ENCODE measurements around the gene SPAG9.

Gene SPAG9

GRCh38 chr17:50934161-50934560 is 186.5 kb downstream of the SPAG9 start:
- no peak for FAIRE-seq

DNA sequence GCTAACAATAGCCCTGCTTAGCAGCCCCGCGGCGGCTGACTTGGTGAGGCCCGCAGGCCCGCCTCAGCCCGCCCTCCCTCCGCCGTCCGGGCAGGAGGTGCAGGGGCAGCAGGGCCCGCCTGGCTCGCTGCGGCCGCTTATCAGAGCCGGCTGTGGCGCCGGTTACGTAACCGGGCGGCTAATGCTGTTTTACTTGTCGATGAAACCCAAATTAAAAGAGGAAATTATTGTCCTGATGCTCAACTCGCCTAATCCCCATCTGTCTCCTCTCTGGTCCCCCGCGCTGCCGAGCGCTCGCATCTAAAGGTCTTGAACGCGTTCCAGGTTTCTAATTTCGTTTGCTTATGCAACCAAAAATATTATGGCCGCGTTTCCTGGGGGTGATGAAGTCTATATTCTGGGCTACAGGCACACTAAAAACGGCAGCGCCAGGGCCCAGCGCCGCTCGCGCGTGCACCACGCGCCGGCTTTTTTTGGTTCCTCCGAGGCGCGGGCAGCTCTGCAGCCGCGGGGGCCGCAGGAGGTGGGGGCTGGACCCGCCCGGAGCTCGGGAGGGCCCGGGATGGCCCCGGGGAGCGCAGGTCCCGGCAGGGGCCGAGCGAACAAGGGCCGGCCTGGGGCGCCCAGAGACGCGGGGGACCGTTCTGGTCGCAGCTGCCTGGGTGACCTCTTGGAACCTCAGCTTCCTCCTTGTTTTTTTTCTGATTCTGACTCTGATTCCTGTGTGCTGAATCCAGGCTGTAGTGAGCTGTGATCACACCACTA is 189.3 kb downstream of the SPAG9 start:
- no peak for FAIRE-seq

GRCh38 chr17:50928646-50929045 is 192.0 kb downstream of the SPAG9 start:
- no peak for FAIRE-seq

- no peak for FAIRE-seq
Measured at GRCh38 chr17:50927287-50927686, 193.4 kb downstream of the SPAG9 start.

DNA sequence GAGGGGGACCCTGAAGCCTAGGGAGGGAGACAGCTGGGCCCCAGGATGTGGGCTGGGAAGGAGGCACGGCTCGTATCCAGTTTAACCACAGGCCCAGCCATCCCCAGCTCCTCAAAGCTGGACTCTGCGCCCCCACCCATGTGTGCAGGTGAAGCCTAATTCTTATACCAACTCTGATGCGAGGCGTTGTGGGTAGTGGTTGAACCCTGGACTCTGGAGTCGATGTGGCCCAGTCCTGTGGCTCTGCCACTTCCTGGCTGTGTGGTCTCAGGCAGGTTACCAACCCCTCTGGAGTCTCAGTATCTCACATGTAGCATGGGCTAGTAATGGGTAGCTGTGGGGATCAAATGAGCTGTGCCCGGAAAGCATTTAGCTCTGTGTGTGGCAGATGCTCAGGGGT is 194.1 kb downstream of the SPAG9 start:
- FAIRE-seq, result no peak

GRCh38 chr17:50925296-50925891 is 195.3 kb downstream of the SPAG9 start:
- FAIRE-seq, result no peak

DNA sequence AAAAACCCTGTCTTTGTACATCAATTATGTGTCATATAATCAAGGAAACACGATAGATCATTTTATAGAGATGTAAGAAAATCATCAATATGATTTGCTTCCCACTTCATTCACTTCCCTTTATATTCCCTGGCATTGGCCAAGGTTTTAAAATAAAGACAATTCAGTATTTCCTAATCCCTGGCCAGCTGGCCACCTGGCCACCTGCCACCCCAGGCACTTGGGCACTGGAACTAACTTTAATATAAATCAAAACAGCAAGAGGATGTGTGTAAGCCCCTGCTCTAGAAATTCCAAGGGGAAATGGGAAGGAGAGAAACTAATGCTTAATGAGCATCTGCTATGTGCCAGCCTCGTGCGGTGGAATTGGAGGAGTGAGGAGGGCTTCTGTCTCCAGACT is 195.9 kb downstream of the SPAG9 start:
- FAIRE-seq, result no peak

GRCh38 chr17:50924300-50924699 is 196.4 kb downstream of the SPAG9 start:
- FAIRE-seq, result no peak

DNA sequence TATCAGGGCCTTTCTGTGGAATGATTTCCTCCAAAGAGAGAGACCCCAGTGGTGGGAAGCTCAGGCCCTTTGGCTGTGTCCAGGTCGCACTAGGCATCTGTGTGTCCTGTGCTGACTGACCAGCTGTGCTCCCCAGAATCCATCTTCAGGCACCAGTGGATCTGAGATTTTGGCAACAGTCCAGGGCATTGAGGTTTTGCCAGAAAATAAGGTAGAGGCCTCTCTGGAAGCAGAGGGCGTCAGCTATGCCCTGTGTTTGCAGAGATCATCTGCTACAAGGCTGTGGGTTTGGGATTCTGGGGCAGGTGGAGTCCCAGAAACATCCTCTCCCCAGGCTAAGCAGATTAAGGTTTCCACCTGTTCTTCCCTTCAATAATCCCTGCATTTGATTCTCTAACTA is 197.1 kb downstream of the SPAG9 start:
- no peak for FAIRE-seq

DNA sequence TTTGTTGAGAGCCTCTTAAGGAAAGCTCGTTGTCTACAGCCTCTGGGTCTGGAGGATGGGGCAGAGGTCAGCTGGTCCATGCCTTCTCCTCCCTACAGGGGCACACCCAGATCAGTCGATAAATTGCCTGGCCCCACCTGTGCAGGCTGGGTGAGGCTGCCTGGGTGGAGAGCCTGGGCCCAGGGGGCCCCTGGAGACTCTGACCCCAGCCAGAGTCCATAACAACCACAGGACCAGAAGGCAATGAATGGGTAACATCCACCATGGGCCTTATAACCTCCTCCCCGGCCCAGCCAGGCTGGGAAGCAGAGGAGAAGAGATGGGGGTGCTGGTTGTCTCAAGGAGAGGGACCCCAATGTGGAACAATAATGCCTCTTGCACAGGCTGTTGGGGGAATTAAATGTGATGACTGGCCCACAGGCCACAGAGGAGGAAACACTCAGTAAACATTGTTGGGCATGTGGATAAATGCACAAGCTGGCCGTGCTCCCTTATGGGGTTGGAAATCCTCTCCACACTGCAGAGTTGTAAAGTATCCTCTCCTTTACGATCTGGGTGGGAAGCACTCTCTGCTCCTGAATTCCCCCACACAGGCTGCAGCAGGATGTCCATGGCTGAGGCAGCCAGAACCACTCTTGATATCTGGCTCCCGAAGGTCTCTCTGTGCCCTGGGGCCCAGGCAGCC is 197.8 kb downstream of the SPAG9 start:
- FAIRE-seq, result no peak

- FAIRE-seq, result no peak
Measured at GRCh38 chr17:50922107-50922506, 198.6 kb downstream of the SPAG9 start.

GRCh38 chr17:50920891-50921586 is 199.6 kb downstream of the SPAG9 start:
- FAIRE-seq, result no peak

DNA sequence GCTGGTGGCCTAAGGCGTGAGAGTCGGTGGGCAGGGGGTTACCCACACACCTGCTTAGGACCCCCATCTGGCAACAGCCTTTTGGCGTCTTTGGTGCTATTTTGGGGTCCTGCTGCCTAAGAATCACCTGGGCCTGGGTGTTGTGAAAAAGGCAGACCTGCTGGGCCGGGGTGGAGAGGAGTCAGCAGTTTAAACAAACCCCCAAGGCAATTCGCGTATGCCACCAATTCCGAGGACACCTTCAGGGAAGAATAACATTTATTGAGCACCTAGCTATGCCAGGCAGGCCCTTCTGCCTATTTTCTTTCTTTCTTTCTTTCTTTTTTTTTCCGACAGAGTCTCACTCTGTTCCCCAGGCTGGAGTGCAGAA is 200.6 kb downstream of the SPAG9 start:
- no peak for FAIRE-seq

DNA sequence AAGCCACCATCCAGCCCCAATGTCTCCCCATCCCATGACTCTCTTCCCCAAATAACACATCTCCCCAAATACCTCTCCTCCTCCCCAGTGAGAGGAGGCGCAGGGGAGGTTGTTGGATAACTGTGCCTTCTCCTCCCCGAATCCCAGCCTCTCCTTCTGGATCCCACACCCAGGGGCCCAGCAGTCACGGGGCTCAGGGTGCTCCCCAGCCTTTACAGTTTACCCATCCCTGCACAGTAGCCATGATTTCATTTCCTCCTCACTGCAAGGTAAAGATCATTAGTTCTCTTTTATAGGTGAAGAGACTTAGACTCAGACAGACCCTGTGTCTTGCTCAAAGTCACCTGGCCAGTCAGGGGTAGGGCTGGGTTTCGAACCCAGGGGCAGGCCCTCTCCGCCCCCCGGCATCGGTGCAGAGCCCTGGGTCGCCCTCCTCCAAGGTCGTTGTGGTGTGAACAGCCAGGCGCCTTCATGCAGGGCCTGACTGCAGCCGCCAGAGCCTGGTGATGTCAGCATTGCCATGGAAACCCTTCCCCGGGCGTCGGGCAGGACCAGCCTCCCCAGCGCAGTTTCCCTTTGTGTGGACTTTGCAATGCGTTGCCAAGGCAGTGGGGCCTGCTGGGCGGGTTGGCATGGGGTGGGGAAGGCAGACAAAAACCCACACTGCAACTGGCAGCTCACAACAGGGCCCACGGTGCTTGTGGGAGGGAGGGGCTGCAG is 201.2 kb downstream of the SPAG9 start:
- no peak for FAIRE-seq

DNA sequence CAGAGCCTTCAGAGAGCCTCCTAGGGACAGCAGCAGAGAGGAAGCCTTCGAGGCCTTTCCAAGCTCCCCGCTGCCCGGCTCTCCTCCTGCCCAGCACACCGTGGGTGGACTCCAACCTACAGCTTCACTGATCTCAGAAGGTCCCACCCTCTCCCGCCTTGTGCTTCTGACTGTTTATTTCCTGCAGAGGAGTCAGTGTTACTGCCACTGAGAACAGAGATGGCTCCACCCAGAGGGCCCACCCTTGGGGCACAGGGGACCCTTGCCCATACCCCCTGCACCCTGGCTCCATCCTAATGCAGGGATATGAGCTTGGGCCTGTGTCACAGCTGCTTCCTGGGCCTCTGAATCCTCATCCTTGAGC is 201.8 kb downstream of the SPAG9 start:
- no peak for FAIRE-seq

- FAIRE-seq, result no peak
Measured at GRCh38 chr17:50918071-50918932, 202.4 kb downstream of the SPAG9 start.

GRCh38 chr17:50917418-50917743 is 203.3 kb downstream of the SPAG9 start:
- FAIRE-seq, result no peak

DNA sequence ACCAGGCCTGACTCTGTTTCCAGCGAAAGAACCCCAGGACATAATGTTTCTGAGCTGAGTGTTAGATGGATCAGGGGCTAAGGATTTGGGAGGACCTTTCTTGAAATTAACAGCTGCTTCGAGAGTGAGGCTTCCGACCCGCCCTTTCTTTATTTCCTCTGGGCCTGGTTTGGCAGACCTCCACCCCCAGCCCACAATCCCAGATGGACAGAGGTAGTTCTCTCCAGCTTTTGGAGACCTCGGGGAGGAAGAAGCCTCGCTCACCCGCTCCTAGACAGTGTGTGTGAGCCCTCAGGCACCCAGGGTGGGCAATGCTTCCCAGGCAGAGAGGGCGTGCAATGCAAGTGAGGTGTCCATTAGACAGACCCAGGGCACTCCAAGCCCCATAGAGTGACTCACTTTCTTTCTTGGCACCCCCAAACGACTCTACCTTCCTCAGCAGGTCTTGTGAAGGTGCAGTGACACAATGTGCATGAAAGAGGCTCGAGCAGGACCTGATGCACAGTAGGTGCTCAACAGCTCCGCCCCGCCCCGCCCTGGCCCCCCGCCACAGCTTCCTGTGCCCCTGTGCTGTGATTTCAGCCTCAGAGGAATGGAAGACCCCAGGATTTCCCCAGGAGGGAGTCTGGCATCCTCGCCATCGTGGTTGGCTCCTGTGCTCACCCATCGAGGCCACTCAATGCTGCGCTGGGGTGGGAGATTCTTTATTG is 203.8 kb downstream of the SPAG9 start:
- FAIRE-seq, result no peak

GRCh38 chr17:50916026-50916707 is 204.5 kb downstream of the SPAG9 start:
- no peak for FAIRE-seq

GRCh38 chr17:50914505-50915063 is 206.1 kb downstream of the SPAG9 start:
- no peak for FAIRE-seq
